HG03432 (cell line): ENCODE measurements around the gene NFATC2IP.
"Not testable (repeated sequence)": the region's sequence is repeated elsewhere in the genome, so short reads cannot be mapped to it uniquely, and the experiment has no call there.

Source experiments
- ATAC-seq: cut with Tn5 transposase; IDR thresholded peaks from one replicate; pipeline ENCODE4 v1.9.1; 2021; ENCODE audit warnings: mild to moderate bottlenecking, moderate library complexity; ENCODE audit not compliant: unreplicated experiment

Gene NFATC2IP

DNA sequence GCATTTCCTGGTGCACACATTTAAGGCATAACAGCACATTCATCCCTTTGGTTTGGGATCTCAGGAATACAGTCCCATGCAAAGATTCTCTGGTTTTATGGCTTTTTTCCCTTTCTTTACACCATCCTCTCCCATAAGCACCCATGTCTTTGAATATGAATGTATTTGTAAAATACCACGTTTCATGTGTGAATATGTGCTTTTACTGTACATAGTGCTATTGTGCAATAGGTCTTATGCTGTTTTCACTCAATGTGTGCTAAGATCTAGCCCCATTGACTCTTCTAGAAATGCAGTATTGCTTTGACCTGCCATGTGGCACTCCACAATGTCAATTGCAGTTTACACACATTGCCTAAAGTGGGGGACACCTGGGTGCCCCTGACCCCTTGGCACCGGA lies 13.8 kb downstream of the NFATC2IP start:
- no peak for ATAC-seq

DNA sequence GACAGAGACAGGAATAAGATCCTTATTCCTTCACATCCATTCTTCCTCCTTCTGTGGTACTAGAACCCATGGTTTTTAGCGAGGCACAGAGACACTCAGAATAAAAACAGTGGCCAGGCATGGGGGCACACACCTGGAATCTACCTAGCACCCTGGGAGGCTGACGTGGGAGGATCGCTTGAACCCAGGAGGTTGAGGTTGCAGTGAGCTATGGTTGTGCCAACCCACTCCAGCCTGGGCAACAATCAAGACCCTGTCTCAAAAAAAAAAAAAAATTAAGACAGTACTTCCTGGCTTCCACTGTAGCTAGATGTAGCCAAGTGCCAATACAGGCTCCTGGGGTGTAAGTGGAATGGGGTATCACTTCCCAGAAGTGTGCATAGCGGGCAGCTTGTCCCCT lies 16.4 kb downstream of the NFATC2IP start:
- no peak for ATAC-seq

DNA sequence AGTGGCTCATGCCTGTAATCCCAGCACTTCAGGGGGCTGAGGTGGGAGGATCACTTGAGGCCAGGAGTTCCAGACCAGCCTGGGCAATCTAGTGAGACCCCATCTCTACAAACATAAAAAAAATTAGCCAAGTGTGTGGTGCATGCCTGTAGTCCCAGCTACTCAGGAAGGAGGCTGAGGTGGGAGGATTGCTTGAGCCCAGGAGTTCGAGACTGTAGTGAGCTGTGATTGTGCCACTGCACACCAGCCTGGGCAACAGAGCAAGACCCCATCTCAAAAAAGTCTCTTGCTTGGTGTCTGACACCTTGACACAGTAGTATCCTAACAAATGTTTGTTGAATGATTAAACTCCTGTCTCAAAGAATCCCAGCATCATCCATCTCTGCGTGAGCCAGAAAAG lies 19.0 kb downstream of the NFATC2IP start:
- ATAC-seq, result not testable (repeated sequence)

DNA sequence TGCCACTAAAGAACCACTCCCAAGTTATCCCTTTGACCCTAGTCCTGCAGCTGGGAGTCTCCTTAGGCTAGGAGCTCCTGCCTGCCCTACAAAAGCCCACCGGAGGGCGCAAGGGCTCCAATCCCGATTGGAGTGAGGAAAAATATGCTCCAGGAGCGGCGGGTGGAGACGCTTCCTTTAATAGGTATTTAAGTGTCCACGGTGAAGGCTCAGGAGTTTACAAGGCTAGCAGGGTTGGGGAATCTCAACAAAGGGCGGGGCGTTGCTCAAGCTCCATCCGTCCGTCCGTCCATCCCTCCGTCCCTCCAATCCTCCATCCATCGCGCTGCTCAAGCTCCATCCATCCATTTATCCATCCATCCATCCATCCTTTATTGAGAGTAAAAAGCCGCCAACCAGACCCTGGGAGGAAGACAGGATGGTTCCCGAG lies 23.3 kb downstream of the NFATC2IP start:
- peak; percentile 21 for ATAC-seq

DNA sequence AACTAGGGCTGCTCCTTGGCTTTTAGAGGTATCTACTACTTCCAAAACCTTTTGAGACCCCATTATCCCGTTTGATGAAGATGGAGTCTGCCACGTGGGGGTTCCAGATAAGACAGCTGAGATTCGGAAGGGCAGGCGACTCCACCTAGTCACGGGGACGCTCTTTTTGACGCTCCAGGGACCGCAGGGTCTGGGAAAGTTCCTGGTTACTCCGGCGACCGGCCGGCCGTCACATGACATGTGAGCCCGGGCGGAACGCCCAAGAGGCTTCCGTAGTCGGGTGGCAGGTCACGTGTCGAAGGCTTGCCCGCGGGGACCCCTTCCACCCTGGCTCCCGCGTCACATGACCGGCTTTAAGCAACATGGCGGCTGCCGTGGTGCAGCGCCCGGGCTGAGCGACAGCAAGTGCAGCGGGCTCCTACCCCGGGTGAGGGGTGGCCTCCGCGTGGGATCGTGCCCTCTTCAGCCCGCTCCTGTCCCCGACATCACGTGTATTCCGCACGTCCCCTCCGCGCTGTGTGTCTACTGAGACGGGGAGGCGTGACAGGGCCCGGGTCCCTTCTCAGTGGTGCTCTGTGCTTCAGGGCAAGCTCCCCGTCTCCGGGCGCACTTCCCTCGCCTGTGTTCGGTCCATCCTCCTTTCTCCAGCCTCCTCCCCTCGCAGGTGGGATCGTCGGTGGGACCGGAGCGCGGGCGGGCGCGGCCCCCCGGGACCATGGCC lies 23.9 kb downstream of the NFATC2IP start, which contains the start of gene SPNS1:
TSS of gene SPNS1 (plus strand) at position 342 of the 721 bp plus-strand sequence. CDS start at position 716, 374 bp downstream.
- peak; percentile 89 for ATAC-seq

DNA sequence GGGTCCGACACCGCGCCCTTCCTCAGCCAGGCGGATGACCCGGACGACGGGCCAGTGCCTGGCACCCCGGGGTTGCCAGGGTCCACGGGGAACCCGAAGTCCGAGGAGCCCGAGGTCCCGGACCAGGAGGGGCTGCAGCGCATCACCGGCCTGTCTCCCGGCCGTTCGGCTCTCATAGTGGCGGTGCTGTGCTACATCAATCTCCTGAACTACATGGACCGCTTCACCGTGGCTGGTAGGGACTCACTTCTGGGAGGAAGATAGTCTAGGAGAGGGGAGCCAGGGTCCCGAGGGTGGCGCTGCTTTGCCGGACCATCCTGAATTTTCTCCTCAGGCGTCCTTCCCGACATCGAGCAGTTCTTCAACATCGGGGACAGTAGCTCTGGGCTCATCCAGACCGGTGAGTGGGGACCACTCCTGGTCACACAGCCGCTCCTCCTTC lies 24.4 kb downstream of the NFATC2IP start:
- peak; percentile 11 for ATAC-seq

DNA sequence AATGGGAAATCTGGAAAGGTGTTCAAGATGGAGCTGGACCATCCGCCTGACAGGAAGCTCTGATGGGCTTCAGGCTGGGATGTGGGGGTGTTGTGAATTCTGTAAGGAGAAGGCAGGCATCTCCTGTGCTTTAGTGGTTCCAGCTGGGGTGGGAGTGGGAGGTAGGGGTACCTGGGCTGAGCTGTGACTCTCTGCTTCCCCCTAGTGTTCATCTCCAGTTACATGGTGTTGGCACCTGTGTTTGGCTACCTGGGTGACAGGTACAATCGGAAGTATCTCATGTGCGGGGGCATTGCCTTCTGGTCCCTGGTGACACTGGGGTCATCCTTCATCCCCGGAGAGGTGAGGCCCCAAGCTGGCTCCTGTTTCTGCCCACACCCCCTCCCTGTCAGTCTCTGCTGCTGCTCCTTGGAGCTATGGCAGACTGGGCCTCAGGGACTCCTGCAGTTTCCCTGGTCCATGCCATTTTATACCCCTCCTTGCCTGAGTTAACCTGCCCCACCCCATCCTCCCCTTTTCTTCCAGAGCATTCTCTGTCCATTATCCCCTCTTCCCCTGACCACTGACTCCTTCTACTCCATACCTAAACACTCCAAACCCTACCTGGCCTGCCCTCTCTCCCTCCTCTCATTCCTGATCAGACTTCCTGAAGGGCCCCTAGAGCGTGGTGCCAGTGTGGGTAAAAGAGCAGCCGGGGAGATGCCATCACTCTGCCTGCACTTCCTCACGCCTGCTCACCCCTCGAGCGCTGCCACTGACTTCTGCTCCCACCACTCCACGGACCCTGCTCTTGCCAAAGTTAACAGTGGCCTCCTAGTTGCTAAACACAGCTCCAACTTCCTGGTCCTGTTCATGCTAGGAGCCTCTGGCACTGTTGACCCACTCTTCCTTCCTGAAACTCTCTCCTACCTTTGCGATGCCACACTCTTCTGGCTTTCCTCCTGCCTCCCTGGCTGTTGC lies 27.2 kb downstream of the NFATC2IP start:
- no peak for ATAC-seq

DNA sequence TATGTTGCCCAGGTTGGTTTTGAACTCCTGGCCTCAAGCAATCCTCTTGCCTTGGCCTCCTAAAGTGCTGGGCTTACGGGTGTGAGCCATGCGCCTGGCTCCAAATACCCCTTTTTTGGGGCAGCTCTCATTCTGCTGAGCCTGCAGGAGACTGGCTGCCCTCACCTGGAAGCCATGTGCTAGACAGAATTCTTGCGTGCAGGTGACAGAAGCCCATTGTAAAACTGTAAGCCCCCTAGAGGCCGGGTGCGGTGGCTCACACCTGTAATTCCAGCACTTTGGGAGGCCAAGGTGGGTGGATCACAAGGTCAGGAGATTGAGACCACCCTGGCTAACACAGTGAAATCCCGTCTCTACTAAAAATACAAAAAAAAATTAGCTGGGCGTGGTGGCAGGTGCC lies 29.6 kb downstream of the NFATC2IP start:
- not testable (repeated sequence) for ATAC-seq

DNA sequence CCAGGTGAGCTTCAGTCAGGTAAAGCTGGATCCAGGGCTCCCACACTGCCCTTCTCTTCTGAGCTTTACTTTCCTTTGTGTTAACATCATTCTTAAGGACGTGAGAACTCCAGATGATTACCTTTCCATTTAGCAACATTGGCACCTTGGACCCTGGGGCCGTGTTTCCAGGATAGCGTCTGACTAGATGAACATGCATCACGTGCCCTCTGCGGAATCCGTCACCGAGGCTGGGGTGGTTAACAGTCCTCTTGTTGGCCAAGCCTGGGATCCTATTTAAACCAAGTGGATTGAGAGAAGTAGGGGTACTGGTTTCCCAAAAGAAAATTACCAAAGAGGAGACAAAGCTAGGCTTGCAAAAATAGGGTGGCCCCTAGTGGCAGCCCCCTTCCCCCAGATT lies 30.2 kb downstream of the NFATC2IP start:
- ATAC-seq, result no peak

DNA sequence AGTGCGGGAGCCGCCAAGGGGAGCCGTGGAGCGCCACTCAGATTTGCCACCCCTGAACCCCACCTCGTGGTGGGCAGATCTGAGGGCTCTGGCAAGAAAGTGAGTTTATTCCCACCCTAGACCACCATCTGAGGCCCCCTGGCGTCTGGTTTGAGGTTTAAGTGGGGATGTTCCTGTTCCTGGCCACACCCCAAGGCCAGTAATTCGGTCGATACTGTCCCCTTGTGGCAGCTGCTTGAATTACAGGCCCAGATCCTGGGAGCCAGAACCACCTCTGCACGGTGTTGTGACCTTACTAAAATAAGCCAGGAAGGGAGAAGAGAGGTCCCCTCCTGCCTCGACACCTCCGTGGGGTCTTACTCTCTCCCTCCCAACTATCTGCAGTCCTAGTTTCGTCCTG lies 30.8 kb downstream of the NFATC2IP start:
- ATAC-seq, result no peak

DNA sequence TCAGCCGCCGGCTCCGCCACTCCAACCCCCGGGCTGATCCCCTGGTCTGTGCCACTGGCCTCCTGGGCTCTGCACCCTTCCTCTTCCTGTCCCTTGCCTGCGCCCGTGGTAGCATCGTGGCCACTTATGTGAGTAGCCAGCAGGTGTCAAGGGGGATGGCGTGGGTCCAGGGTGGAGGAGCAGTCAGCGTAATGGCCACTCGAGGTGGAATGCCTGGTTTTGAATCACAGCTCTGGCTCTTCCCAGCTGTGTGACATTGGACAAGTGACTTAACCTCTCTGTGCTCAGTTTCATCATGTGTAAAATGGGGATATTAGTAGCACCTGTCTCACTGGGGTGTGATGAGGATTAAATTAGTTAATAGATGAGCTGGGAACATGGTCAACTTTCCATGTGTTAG lies 31.7 kb downstream of the NFATC2IP start:
- ATAC-seq, result no peak

DNA sequence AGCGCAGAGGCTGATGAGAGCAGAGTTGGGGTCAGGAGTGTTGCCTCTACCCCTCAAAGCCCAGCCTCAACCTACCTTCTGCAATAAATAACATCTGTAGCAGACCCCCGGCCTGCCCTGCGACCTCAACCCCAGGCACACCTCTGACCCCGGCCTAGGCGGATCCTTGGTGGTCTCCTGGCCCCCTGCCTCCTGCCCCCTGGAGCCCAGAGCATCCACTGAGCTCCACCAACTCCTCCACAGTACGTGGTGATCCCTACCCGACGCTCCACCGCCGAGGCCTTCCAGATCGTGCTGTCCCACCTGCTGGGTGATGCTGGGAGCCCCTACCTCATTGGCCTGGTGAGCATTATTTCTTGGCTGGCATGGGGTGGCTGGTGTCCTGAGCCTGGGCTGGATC lies 32.2 kb downstream of the NFATC2IP start:
- ATAC-seq, result no peak

DNA sequence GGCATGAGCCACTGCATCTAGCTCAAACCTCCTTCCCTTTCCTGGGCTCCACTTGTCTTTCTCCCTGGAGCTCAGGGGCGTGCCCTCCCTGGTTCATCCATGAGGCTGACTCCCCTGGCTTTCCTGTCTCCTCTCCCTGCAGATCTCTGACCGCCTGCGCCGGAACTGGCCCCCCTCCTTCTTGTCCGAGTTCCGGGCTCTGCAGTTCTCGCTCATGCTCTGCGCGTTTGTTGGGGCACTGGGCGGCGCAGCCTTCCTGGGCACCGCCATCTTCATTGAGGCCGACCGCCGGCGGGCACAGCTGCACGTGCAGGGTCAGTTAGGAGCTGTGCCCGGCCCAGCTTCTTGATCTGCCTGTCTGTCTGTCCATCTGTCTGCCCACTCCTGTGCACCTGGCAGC lies 32.9 kb downstream of the NFATC2IP start:
- ATAC-seq, result no peak

DNA sequence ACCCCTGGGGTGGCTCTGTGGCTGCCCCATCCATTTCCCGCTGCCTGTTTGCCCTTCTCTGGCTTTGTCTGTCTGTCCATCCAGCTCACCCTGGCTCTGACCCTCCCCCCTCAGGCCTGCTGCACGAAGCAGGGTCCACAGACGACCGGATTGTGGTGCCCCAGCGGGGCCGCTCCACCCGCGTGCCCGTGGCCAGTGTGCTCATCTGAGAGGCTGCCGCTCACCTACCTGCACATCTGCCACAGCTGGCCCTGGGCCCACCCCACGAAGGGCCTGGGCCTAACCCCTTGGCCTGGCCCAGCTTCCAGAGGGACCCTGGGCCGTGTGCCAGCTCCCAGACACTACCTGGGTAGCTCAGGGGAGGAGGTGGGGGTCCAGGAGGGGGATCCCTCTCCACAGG lies 33.4 kb downstream of the NFATC2IP start:
- ATAC-seq, result no peak

DNA sequence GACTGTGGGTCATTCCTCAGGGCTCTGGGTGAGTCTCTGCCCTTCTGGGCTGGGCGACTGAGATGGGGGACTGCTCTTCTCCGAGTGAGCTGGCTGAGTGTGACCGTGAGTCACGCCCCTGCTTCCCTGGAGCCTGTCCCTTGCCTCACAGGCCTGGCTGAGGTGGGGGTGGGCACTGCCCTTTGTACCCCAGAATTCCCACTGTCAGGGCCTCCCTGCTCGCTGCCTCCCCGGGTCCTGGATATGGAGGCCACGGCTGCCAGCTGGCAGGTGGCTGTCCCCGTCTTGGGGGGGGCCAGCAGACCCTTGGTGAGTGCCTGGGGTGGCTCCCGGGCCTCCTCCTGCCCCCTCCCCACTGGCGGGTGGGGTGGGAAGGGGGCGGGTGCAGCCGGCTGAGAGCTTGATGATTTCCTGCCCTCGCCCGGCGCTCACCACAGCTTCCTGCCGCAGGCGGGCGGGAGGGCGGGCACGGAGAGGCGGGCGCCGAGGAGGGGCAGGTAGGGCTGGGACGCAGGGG lies 33.9 kb downstream of the NFATC2IP start, which contains the start of gene LAT:
TSS of gene LAT (plus strand) at position 434 of the 517 bp plus-strand sequence. CDS start 366 bp downstream, outside the sequence.
- ATAC-seq, result no peak

DNA sequence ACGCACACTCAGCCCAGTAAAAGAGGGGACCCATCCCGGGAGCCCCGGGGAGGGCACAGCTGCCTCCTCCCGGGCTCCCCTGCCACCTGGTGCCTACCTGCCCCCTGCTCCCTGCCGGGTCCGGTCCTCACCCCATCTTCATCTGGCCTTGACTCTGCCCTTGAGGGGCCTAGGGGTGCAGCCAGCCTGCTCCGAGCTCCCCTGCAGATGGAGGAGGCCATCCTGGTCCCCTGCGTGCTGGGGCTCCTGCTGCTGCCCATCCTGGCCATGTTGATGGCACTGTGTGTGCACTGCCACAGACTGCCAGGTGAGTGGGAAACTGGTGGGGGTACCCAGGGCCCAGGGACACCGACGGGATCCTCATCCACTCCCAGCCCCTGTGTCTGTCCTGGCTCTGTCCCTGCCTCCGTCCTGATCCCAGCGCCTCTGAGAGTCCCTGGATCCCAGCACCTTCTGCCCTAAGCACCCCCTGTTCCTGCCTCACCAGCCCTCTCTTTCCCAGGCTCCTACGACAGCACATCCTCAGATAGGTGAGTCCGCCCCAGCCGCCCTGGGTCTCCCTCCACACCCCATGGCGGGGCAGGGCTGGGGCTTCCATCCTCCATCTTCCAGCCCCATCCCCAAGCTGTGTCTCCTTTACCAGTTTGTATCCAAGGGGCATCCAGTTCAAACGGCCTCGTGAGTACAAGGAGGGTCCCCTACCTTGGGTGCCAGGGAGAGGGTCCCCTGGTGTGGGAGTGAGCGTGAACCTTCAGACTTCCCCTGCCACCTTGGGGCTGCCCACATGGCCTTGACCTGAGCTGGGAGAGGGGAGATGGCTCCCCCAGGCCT lies 34.7 kb downstream of the NFATC2IP start:
- no peak for ATAC-seq

DNA sequence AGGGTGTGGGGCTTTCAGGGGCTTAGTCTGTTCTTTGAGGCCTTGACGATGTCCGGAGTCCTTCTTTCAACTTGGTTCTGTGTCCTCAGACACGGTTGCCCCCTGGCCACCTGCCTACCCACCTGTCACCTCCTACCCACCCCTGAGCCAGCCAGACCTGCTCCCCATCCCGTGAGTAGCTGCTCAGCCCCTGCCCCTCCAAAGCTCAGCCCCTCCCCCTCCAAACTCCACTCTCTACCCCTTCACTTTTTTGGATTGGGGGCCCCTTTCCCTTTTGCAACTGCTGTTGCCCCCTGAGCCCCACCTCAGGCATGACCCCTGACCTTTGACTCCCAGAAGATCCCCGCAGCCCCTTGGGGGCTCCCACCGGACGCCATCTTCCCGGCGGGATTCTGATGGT lies 35.3 kb downstream of the NFATC2IP start:
- ATAC-seq, result no peak

DNA sequence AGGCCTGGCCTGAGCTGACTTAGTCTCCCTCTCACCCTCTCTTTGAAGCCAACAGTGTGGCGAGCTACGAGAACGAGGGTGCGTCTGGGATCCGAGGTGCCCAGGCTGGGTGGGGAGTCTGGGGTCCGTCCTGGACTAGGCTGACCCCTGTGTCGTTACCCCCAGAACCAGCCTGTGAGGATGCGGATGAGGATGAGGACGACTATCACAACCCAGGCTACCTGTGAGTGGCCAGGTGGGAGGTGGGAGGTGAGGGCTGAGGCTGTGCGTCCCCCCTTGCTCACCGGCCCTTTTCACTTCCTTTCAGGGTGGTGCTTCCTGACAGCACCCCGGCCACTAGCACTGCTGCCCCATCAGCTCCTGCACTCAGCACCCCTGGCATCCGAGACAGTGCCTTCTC lies 35.8 kb downstream of the NFATC2IP start:
- no peak for ATAC-seq

DNA sequence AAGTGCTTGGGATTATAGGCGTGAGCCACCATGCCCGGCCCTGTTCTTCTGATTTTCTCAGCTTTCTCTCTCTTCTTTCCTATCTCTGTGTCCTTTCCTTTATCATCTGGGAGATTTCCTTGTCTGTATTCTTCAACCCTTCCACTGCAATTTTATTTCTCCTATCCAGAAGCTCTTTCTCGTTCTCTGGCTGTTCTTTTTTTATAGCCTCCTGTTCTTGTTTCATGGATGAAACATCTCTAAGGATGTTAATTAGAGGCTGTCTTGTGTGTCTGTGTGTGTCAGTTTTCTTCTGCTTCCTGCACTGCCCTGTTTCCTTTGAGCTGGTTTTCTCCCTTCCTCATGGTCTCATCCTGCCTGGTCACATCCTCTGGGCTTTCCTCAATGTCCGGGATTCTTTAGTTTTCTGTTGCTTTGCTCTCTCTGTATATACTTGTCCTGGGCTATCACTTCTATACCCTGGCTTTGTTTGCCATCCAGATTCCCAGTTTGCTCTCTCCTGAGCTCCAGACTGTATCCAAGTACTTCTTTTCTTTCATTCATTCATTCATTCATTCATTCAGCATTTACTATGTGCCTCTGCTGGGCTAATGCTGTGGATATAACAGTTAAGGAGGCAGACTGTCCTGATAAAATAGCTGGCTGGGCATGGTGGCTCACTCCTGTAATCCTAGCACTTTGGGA lies 36.6 kb downstream of the NFATC2IP start:
- ATAC-seq, result no peak

DNA sequence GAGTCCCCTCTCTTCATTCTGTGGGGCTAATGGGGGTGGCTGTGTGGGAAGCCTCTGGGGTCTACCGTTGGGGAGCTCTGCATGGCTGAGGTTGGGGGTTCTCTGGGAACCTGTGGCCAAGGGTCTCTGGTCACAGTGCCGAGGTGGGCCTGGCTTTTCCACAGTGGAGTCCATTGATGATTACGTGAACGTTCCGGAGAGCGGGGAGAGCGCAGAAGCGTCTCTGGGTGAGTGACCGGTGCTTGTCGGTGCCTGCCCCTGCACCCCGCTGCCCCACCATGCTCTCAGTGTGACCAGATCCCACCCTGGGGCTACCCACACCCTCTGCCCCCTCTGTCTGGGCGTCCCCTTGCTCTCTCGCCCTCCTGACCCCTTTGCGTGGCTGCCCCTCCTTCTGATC lies 38.6 kb downstream of the NFATC2IP start:
- ATAC-seq, result no peak
